HEK293T (cell line): ENCODE results near the gene KPRP.

ENCODE experiments used
- BHLHE40 ChIP-seq: fragments of 450-650 bp; IDR thresholded peaks from 2 replicates; pipeline ENCODE4 v1.6.1; 2016; ENCODE audit warnings: mild to moderate bottlenecking, moderate library complexity, borderline replicate concordance
- FOXA1 ChIP-seq: fragments of 450-650 bp; IDR thresholded peaks from 2 replicates; pipeline ENCODE4 v1.6.1; 2016; ENCODE audit warnings: mild to moderate bottlenecking
- FOXK2 ChIP-seq: fragments of 450-650 bp; IDR thresholded peaks from 2 replicates; pipeline ENCODE4 v1.6.1; 2016; ENCODE audit warnings: mild to moderate bottlenecking
- LEF1 ChIP-seq: fragments of 450-650 bp; IDR thresholded peaks from 2 replicates; pipeline ENCODE4 v1.6.1; 2017; ENCODE audit warnings: mild to moderate bottlenecking, borderline replicate concordance
- TF ChIP-seq, protein P1 (sequence below): fragments of 450-650 bp; IDR thresholded peaks from 2 replicates; pipeline ENCODE4 v1.6.1; 2016

DNA sequence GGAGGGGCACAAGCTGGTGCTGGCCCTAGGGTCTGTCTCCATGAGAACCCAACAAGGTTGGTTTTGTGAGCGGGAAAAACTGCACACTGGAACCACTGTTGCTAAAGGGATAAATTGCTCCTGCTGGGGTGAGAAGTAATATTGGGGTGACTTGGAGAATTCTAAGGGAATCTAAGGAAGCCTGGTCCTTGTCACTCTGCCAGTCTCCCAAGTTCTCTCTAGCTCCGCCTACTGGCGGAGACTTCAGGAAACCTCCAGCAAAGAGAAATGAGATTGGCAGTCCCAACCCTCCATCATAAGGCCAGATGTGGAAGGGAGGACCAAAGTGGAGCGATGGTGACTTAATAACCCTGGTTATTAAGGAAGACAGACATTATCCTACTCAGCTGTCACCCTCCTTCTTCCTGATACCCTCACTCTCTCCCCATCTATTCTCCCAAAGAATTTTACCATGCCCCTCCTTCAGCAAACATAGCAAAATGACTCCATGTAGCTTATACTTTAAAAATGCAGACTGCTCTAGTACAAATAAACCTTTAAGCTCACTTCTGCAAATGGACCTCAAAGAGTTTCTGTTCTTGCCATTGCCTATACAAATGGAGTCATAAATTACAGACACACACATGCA, 19.8 kb downstream of the KPRP start:
- no peak for TF ChIP-seq LEF1
- no peak for TF ChIP-seq FOXK2
- TF ChIP-seq, protein P1, sequence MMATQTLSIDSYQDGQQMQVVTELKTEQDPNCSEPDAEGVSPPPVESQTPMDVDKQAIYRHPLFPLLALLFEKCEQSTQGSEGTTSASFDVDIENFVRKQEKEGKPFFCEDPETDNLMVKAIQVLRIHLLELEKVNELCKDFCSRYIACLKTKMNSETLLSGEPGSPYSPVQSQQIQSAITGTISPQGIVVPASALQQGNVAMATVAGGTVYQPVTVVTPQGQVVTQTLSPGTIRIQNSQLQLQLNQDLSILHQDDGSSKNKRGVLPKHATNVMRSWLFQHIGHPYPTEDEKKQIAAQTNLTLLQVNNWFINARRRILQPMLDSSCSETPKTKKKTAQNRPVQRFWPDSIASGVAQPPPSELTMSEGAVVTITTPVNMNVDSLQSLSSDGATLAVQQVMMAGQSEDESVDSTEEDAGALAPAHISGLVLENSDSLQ = peak; percentile 46
- no peak for TF ChIP-seq BHLHE40
- no peak for TF ChIP-seq FOXA1
